ENCODE data around the gene EMX1. TPM values are rescaled to one million over a fixed set of nuclear protein-coding genes. Genes with fewer than 3 reads are reported as not detected.

EMX1 gene
- total RNA-seq, 1 experiment from 2014 or later, result not detected

DNA sequence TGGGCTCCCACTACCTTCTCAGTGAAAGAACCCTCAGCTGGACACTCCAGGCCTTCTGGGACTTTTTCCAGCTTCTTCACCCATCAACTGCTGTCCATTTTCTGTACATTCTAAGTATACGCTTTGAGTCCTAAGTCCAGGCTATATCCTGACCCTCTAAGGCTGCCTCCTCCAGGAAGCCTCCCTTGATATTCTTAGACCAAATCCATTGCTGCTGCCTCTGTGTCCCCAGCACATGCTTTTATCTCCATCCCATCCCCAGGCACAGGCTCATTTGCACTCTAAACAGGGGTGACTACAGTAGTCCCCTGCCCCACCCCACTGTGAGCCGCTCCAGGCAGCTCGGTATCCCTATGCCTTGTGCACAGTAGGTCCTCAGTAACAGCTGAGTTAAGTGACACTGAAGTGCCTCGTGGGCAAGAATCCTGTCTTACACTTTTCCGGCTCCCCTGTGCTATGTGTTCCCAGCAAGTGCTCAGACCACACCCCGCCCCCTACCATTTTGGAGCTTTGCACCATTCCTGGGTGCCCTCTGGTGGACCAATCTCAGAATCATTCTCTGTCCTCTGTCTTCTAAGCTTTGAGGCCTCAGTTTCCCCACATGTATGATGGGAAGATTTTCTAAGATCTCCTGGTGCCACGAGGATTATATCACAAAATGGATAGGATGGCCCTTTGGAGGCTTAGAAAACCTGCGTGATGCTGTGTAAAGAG lies 34.9 kb downstream of the EMX1 start:
- Histone ChIP-seq H3K9ac (ENCODE audit: low read length) (no peak overlapping the region), H3K36me3 (ENCODE audit: low read depth, low read length) (no peaks in the 10 kb centered on the region), H3K4me3 (ENCODE audit: low read length) (no peak overlapping the region), H3F3A (ENCODE audit: low read length, unreplicated experiment) (no peaks in the 10 kb centered on the region), H3K79me2 (ENCODE audit: low read length) (no peaks in the 10 kb centered on the region), H4K20me1 (ENCODE audit: low read length) (no peaks in the 10 kb centered on the region), H3K9me2 (replicated peaks; ENCODE audit: low read length) (no peaks in the 10 kb centered on the region), H3K27ac (ENCODE audit: low read length) (no peak overlapping the region), H2AFZ (ENCODE audit: low read length) (no peak overlapping the region), H3K27me3 (ENCODE audit: low read length) (no peaks in the 10 kb centered on the region), H3K4me2 (ENCODE audit: low read length) (no peak overlapping the region), H3K4me1 (ENCODE audit: insufficient read depth, low read length) (no peaks in the 10 kb centered on the region), H3K9me3 (ENCODE audit: low read length) (no peaks in the 10 kb centered on the region)
- ATAC-seq (no peak), DNase-seq (no peak)
- TF ChIP-seq EZH2phosphoT487 (IDR thresholded peaks at IDR 0.05; ENCODE audit: borderline replicate concordance, low read length) (no peak), EZH2 (IDR thresholded peaks at IDR 0.05; ENCODE audit: low read length, unreplicated experiment) (no peak), CTCF (conservative IDR thresholded peaks at IDR 0.05; ENCODE audit: low read depth, low read length) (peak; percentile 29; the same call in 1 of the 2 replicates)
- BruUV-seq (replicated peaks), result no TSS peak
- ChIA-PET CTCF (no interaction called here), POLR2A (ENCODE audit: unreplicated experiment) (no interaction called here)
- intact Hi-C loops (cut with micrococcal nuclease), result no loop called here

DNA sequence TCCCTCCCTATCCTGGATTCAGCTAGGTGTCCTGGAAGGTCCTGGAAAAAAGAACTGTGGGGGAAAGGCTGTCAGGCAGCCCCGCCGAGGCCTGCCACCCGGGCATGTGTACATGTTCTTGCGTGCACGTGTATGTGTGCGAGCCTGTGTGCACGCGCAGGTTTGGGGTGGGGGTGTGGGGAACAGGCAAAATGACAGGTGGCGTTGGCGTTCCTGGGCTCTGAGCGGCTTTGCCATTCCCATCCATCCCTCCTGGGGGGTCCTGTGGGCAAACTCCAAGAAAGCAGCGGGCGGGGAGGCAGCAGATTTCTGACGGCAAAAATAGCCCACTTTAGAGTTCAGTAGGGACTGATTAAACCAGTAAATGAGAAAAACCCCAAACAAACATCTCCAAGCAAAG lies 35.6 kb downstream of the EMX1 start:
- Histone ChIP-seq H3K9me3 (ENCODE audit: low read length) (no peaks in the 10 kb centered on the region), H3K4me3 (ENCODE audit: low read length) (no peak overlapping the region), H4K20me1 (ENCODE audit: low read length) (no peaks in the 10 kb centered on the region), H3K4me1 (ENCODE audit: insufficient read depth, low read length) (no peaks in the 10 kb centered on the region), H3F3A (ENCODE audit: low read length, unreplicated experiment) (no peaks in the 10 kb centered on the region), H3K4me2 (ENCODE audit: low read length) (no peak overlapping the region), H3K36me3 (ENCODE audit: low read depth, low read length) (no peaks in the 10 kb centered on the region), H3K79me2 (ENCODE audit: low read length) (no peaks in the 10 kb centered on the region), H3K9me2 (replicated peaks; ENCODE audit: low read length) (no peaks in the 10 kb centered on the region), H2AFZ (ENCODE audit: low read length) (no peak overlapping the region), H3K27me3 (ENCODE audit: low read length) (no peaks in the 10 kb centered on the region), H3K9ac (ENCODE audit: low read length) (no peak overlapping the region), H3K27ac (ENCODE audit: low read length) (no peak overlapping the region)
- no peak for ATAC-seq
- CTCF ChIA-PET, result no interaction called here
- DNase-seq, result no peak
- POLR2A ChIA-PET (ENCODE audit: unreplicated experiment), result no interaction called here
- BruUV-seq (replicated peaks), result no TSS peak
- intact Hi-C loops (cut with micrococcal nuclease), result no loop called here
- TF ChIP-seq EZH2 (IDR thresholded peaks at IDR 0.05; ENCODE audit: low read length, unreplicated experiment) (no peak), CTCF (conservative IDR thresholded peaks at IDR 0.05; ENCODE audit: low read depth, low read length) (no peak), EZH2phosphoT487 (IDR thresholded peaks at IDR 0.05; ENCODE audit: borderline replicate concordance, low read length) (no peak)

- no peak overlapping the region for H3K27ac ChIP-seq (ENCODE audit: low read length)
- TF ChIP-seq CTCF (conservative IDR thresholded peaks at IDR 0.05; ENCODE audit: low read depth, low read length) (no peak), EZH2 (IDR thresholded peaks at IDR 0.05; ENCODE audit: low read length, unreplicated experiment) (no peak), EZH2phosphoT487 (IDR thresholded peaks at IDR 0.05; ENCODE audit: borderline replicate concordance, low read length) (no peak)
- H3K4me1 ChIP-seq (ENCODE audit: insufficient read depth, low read length), result no peaks in the 10 kb centered on the region
- no peak overlapping the region for H3K4me2 ChIP-seq (ENCODE audit: low read length)
- H3K9ac ChIP-seq (ENCODE audit: low read length), result no peak overlapping the region
- no peaks in the 10 kb centered on the region for H3K36me3 ChIP-seq (ENCODE audit: low read depth, low read length)
- H3K4me3 ChIP-seq (ENCODE audit: low read length), result no peak overlapping the region
- H3K79me2 ChIP-seq (ENCODE audit: low read length), result no peaks in the 10 kb centered on the region
- CTCF ChIA-PET, result no interaction called here
- BruUV-seq (replicated peaks), result no TSS peak
- no peak overlapping the region for H2AFZ ChIP-seq (ENCODE audit: low read length)
- no peaks in the 10 kb centered on the region for H3K27me3 ChIP-seq (ENCODE audit: low read length)
- no peaks in the 10 kb centered on the region for H4K20me1 ChIP-seq (ENCODE audit: low read length)
- intact Hi-C loops (cut with micrococcal nuclease), result no loop called here
- DNase-seq, result no peak
- no peaks in the 10 kb centered on the region for H3K9me3 ChIP-seq (ENCODE audit: low read length)
- no peaks in the 10 kb centered on the region for H3K9me2 ChIP-seq (replicated peaks; ENCODE audit: low read length)
- no peak for ATAC-seq
- H3F3A ChIP-seq (ENCODE audit: low read length, unreplicated experiment), result no peaks in the 10 kb centered on the region
- POLR2A ChIA-PET (ENCODE audit: unreplicated experiment), result no interaction called here
These were observed 36.2 kb downstream of the EMX1 start for GRCh38 chr2:72953528-72953927.
